ENCODE data around the gene SRPX.

GRCh38 chrX:38154340-38154739, 66.3 kb downstream of the SRPX start:
- no peak for TF ChIP-seq CTCF (IDR thresholded peaks at IDR 0.05)
- no peak for TF ChIP-seq POLR2A (IDR thresholded peaks at IDR 0.05)

Measured in ovary (tissue), 3 donors.